CD1c-positive myeloid dendritic cell (primary cell): ENCODE measurements around the gene LAMA5.

Source experiments
- DNase-seq: peaks from one replicate; pipeline ENCODE4 v3.0.0-alpha.2; 2016; ENCODE audit errors: extremely low spot score

Gene LAMA5

DNA sequence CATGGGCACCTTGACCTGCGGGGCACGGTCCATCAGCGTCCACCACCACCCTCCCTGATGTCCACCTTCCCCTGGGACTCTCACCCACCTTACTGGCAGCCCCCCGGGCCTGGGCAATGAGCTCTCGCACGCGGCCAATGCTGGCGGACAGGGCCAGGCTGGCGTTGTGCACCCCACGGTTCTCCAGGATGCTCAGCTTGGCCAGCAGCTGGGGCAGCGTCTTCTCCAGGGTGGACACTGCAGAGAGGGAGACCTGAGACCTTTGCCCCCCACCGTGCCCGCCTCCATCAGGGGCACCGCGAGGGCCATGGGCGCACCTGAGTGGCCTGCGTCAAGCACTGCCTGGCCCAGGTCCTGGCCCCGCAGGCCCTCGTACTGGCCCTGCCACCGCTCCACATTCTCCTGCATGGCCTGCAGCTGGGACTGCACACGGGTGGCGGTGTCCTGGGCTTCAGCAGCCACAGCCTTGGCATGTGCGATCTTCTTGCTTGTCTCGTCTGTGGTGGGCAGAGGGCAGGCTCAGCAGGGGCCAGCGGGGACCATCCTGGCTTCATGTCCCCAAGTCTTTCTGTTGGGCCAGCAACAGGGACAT is 52.3 kb downstream of the LAMA5 start:
- no peak for DNase-seq

DNA sequence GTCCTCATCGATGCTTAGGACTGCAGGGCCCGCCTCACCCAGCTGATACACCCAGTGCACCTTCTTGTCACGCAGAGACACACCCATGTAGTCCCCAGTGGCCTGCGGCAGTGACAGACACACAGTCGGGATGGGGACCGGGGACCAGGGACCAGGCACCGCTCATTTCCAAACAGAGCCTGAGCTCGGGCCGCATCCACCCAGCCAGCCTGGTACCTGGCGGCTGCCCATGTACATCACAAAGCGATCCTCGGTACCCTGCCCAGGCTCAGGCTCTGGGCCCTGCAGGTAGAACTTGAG is 52.8 kb downstream of the LAMA5 start:
- DNase-seq: no peak

DNA sequence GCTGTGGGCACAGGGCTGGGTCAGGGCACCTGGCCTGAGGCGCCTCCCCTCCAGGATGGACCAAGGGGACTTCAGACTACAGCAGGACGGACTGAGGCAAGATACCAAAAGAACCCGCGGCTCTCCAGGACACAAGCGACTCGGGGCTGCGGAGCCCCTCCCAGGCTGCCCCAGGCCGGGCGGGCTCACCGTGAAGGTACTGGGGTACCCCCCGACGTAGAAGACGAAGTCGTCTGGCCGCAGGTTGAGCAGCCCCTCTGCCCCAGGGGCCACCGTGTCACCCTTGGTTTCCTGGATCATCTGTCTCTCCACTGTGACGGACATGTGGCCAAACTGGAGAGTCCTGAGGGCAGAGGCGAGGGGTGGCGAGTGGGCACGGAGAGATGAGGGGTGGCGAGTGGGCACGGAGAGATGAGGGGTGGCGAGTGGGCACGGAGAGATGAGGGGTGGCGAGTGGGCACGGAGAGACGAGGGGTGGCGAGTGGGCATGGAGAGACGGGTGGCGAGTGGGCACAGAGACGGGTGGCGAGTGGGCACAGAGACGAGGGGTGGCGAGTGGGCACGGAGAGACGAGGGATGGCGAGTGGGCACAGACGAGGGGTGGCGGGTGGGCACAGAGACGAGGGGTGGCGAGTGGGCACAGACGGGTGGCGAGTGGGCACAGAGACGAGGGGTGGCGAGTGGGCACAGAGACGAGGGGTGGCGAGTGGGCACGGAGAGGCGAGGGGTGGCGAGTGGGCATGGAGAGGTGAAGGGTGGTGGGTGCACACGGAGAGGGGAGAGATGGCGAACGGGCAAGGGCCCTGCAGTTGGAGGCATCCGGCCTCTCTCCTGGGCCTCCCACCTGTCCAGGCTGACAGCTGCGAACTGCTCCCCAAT is 53.4 kb downstream of the LAMA5 start:
- no peak for DNase-seq

DNA sequence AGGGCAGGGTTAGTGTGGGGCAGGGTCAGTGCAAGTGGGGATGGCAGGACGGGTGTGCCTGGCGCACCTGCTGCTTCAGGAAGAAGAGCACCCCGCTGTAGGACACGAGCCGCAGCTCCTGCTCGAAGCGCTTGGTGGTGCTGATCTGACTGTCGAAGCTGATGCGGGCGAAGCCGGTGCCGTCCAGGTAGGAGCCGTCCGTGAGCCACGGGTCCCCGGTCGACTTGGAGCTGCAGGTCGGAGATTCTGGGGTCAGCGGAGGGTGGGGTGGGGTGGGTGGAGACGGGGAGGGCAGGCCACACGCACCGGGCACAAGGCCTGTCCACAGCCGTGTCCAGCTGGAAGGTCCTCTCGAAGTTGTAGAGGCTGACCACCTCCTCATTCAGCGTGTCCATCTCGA is 54.1 kb downstream of the LAMA5 start:
- DNase-seq: no peak

DNA sequence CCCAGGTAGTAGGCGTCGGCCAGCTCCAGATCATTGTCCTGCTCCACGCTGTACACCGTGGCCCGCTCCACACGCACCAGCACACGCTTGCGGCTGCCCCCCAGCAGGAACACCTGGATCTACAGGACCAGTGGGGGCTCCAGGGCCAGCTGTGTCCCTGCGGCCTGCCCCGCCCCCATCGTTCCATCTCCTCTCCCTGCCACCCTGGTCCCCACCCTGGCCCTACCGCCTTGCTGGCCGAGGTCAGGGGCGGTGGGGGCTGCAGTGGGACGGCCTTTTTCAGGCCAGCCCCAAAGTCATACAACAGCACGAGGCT is 54.5 kb downstream of the LAMA5 start:
- DNase-seq: no peak

DNA sequence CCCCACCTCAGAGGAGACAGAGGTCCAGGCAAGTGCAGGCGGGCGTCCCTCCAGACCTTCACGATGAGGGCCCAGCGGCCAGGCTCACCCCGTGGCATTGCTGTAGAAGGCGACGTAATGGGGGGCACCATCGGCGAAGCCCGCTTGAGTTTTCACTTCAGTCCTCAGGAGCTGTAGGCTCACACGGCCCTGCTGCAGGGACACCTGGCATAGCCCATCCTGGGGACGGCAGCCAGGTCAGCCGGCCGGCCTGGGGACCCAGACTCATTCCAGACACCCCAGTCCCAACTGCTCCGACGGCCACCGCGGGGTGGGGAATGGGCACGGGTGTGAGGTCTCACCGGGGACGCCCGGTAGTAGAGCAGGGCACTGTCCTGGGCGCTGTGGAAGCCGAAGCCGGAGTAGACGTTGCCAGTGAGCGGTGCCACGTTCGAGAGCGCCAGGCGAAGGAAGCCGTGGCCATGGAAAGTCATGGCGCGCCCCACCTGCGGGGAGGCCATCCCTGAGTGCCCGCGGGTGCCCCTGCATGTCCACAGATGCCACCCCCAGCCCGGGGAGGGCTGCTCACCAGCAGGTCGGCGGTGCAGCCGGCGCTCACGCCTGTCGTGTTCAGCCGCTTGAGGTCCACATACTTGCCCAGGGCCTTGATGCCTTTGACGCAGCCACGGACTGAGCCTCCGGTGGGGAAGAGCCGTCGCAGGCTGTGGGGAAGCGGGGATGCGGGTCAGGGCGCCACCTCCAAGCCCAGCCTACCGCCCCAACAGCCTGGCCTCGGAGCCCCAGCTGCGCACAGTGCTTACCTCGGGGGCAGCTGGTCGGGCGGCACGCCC is 55.1 kb downstream of the LAMA5 start:
- DNase-seq: no peak

DNA sequence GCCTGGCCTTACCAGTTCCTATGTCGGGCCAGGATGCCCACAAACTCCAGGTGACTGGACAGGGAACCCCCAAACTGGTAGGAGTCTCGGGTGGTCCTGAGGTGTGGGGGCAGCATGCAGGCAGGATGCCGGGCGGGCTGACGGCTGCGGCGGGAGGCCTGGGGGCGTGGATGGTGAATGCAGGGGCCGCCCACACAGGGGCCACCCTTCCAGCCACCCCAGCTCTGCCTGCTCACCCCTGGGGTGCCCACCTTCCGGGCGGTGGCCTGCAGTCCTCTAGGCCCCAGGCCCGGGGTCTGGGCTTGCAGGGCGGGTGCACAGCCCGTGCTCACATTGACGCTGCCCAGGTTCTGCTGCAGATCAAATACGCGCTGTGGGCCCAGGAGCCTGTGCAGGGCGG is 56.0 kb downstream of the LAMA5 start:
- DNase-seq: no peak

DNA sequence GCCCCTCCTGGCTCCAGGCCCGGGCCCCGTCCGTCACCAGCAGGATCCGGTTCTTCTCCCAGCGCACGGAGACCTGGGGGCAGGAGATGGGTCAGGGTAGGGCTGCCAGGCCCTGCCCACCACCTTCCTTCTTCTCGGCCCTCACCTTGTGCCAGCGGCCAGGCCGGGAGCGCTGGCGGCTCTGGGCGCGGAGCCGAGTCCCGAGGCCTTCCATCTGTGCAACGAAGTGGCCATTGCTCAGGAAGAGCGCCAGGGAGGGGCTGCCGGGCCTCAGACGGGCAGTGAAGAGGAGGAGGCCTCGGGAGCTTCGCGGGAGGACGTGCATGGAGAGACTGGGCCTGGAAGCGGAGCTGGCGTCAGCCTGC is 56.4 kb downstream of the LAMA5 start:
- no peak for DNase-seq

DNA sequence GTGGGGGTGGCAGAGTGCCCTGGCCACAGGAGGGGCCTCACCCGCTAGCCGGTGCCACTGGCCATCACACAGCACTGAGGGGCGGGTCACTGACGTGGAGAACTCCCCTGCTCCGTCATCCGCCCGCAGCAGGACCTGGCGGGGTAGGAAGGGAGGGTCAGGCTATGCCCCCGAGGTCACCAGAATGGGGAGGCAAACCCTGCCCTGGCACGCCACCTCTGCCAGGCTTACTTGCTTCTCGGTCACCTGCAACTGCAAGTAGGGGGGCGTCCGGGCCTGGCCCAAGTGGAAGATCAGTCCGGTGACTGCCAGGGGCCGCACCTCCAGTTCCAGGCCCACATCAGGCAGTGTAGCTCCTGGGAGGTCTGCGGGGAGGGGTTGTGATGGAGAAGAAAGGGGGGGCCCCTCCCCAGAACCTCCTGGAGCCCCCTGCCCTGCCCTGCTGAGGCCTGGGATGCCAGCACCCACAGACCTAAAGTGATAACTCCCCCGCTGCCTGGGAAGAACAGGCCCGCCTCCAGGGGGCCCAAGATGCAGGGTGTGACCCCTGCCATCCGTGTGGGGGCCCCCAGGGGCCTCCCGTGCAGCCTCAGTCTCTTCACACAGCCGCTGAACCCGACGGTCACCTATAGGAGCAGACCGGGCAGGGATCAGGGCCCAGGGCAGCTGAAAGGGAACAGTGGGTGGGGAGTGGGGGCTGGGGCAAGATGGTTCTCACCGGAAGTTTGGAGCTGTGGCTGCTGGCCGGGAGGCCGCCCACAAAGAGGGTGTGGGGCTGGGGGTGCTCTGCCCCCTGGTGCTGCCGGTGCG is 57.0 kb downstream of the LAMA5 start:
- no peak for DNase-seq

DNA sequence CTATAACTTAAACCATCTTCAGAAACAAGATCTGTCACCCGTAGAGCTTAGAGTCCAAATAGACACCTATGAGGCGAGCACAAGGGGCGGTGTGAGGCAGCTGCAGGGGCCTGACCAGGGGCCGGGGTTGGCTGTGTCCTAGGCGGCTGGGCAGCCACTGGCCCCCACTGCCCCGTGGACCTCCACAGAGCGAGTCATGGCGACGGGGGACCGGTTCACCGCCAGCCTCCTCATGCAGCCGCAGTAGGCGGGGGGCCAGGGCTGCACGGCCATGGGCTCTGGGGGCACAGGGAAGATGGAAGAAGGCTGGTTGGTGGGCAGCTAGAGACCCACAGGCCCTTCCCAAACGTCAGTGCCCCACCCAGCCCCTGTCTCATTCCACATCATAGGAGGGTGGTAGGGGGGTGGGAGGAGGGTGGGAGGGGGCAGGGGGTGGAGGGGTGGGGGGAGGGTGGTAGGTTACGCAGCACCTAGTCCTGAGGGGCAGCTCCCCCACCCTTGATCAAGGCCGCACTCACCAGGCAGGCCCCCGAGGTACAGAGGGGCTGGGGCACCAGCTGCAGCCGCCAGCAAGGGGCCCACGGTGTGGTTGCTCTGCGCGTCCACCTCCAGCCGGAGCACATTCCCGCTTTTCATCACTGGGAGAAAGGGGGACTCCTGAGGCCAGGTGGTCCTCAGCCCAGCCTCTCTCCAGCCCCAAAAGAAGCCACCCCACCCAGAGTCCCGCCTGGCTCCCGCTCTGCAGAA is 57.7 kb downstream of the LAMA5 start:
- DNase-seq: no peak

DNA sequence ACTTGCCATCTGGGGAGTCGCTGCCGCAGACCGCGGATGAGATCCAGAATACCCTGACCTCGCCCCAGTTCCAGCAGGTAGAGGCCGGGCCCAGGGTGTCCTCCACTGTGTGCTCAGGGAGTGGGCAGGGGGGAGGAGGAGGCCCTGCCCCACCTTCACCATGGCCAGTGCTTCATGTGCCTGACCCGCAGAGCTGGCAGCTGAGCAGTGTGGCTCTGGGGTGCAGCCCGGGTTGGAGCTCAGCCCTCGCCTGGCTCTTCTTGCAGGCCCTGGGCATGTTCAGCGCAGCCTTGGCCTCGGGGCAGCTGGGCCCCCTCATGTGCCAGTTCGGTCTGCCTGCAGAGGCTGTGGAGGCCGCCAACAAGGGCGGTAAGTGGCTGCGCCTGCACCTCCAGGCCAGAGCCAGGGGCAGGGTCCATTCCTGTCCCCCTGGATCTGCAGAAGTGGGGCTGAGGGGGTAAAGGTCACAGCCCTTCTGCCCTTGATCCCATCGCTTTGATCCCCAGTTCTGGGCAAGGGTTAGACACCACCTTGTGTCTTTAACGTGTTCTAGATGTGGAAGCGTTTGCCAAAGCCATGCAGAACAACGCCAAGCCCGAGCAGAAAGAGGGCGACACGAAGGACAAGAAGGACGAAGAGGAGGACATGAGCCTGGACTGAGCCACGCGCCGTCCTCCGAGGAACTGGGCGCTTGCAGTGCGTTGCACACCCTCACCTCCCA is 58.9 kb downstream of the LAMA5 start:
- no peak for DNase-seq

DNA sequence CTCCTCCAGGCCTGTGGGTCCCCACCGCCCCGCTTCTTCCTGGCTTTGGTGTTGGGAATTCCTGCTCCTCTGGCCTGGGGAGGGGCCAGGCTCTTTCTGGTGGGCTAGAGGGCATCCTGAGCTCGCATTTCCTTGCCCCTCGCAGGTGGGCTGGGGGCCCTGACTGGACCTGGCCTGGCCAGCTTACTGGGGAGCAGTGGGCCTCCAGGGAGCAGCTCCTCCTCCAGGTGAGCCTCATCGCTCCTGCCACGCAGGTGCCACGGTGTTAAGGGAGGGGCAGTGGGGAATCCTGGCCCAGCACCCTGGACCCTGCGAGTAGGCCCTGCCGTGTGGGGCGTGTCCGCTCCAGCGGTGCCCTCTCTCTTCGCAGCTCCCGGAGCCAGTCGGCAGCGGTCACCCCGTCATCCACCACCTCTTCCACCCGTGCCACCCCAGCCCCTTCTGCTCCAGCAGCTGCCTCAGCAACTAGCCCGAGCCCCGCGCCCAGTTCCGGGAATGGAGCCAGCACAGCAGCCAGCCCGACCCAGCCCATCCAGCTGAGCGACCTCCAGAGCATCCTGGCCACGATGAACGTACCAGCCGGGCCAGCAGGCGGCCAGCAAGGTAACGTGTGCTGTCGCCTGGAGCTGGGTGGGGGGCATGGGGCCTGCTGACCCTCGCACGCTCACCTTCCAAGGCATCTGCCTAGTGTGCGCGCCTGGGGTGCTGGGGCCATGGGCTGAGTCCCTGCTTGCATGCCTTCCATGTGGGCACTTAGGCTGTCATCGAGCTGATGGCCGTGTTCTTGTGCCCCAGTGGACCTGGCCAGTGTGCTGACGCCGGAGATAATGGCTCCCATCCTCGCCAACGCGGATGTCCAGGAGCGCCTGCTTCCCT is 59.6 kb downstream of the LAMA5 start:
- no peak for DNase-seq

DNA sequence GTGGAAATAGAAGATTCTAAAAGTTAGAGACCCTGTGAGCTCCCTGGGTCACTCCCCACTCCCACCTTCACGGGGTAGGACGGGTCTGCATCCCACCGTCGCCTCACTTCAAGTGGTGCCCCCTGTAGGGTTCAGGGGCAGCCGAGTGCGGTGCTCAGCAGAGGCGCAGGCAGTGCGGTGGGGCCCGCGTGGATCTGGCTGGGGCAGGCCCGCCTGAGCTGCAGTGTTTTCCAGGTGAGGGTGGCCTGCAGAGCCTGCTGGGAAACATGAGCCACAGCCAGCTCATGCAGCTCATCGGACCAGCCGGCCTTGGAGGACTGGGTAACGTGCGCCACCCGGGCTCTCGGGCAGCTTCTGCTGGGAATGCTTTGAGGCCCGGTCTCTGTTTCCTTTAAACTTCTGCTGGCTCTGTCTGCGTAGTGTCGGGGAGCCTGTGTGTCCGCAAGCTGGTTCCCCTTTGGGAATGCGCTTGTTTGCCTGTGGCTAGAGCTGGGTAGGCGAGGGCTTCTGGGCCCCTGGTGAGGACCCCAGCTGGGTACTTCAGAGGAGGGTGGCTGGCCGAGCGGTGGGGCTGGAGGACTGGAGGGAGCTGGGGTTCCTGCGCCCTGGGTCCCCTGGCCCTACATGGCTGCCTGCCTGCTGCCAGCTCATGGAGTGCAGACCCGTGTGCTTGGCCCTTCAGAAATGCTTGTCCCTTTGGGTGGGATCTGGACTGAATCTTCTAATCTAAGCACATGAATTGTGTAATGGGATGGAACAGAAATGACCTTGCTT is 60.5 kb downstream of the LAMA5 start:
- no peak for DNase-seq

DNA sequence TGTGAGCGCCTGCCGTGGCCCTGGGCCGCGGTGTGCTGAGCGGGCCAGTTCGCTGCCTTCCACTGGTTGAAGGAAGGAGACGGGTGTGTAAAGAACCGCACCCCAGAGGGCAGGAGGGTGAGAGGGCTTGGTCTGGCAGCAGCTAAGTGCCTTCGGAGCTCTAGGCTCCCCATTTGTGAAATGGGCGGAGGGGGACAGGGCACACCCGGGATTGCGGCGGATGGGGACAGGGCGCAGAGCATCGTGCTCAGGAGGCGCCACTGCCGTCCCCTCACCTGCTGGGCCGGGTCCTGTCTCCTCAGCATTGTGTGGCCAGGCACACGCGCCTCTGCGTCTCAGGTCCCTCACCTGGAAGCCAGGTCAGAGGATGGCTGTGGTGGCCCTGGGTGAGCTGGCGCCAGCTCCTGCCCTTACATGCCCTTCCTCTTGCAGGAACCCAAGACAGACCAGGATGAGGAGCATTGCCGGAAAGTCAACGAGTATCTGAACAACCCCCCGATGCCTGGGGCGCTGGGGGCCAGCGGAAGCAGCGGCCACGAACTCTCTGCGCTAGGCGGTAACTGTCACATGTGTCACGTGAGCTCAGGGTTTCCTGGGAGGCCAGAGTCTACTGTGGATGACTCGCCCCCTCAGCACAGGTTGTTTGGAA is 61.2 kb downstream of the LAMA5 start:
- no peak for DNase-seq

DNA sequence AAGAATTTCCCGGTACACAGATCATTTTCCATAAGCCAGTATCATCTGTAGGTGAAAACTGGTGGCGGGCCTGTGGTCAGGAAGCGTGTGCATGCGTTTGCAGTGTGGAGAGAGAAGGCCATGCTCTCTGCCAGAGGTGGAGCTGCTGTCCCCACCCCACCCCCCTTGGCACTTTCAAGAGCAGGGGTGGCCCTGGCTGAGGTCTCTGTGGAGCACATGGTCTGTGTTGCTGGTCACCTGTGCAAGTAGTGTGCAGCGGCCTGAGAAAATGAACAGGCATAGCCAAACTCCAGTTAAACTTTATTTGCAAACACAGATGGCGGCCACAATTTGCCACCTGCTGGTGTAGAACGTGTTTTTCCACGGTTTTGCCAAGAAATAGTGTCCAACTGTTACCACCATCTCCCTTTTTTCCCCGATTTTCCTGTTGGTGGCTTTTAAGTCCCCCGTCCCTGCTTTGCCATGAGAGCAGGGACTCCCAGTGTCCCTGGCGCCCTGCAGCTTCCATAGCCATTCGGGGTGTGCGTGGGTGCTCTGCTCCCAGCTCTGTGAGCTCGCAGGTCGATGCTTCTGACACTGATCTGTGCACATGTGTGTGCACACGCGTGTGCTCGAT is 61.9 kb downstream of the LAMA5 start:
- no peak for DNase-seq

DNA sequence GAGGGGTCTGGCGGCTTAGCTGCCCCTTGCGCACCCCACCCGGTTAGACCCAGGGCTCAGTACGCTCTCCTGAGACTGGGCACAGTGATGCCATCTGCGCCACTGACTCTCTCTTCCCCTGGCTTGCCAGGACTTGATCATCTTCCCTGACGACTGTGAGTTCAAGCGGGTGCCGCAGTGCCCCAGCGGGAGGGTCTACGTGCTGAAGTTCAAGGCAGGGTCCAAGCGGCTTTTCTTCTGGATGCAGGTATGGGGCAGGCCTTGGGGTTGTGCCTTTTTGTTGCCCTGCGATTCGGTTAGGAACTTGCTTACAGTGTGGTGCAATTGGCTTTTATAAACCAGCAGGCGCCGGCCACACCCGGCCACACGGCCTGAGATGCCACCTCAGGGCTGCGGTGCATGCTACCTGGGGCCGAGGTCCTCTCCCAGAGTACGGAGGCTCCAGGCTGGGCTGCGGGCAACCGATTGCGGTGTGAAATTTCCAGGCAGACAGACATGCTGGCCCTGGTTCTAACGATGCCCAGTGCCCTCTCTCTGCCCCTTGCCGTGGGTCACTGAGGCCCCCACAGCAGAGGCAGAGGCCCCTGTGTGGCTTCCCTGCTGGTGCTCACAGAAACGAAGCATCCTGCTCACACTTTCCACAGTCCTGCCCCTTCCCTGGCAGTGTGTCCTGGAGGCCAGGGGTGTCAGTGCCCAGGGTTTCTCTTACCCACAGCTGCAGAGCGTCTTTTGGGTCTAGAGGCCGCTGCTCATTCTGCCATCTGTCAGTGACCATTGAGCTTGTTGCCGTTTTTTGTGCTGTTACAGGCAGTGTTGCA is 62.6 kb downstream of the LAMA5 start:
- DNase-seq: no peak
